ENCODE measurements around the gene IL25. TPM values are rescaled to one million over a fixed set of nuclear protein-coding genes. Genes with fewer than 3 reads are reported as not detected.

Gene IL25
- total RNA-seq, 4 donors from 2014 or later, result not detected

GRCh38 chr14:23401291-23401690 is 28.7 kb downstream of the IL25 start:
- H3K27ac ChIP-seq, result no peak overlapping the region
- no peak for DNase-seq
- H3K9me3 ChIP-seq, result no peaks in the 10 kb centered on the region
- no peaks in the 10 kb centered on the region for H3K4me1 ChIP-seq
- no peak for TF ChIP-seq POLR2A (IDR thresholded peaks at IDR 0.05)
- TF ChIP-seq CTCF (IDR thresholded peaks at IDR 0.05), result no peak
- no peak overlapping the region for H3K4me3 ChIP-seq
- H3K27me3 ChIP-seq, result no peaks in the 10 kb centered on the region
- H3K36me3 ChIP-seq, result no peaks in the 10 kb centered on the region

- TF ChIP-seq CTCF (IDR thresholded peaks at IDR 0.05) (no peak), POLR2A (IDR thresholded peaks at IDR 0.05) (no peak)
- no peaks in the 10 kb centered on the region for H3K27me3 ChIP-seq
- no peak for DNase-seq
- H3K9me3 ChIP-seq, result no peaks in the 10 kb centered on the region
- H3K27ac ChIP-seq, result no peak overlapping the region
- no peaks in the 10 kb centered on the region for H3K36me3 ChIP-seq
- no peak overlapping the region for H3K4me3 ChIP-seq
- no peaks in the 10 kb centered on the region for H3K4me1 ChIP-seq
Observed at GRCh38 chr14:23402296-23403138, 29.9 kb downstream of the IL25 start.

GRCh38 chr14:23403139-23403438 is 30.5 kb downstream of the IL25 start:
- Histone ChIP-seq H3K9me3 (no peaks in the 10 kb centered on the region), H3K36me3 (no peaks in the 10 kb centered on the region), H3K27me3 (no peaks in the 10 kb centered on the region), H3K27ac (no peak overlapping the region), H3K4me3 (no peak overlapping the region), H3K4me1 (no peaks in the 10 kb centered on the region)
- no peak for DNase-seq
- TF ChIP-seq CTCF (IDR thresholded peaks at IDR 0.05) (no peak), POLR2A (IDR thresholded peaks at IDR 0.05) (no peak)

- Histone ChIP-seq H3K36me3 (no peaks in the 10 kb centered on the region), H3K27me3 (no peaks in the 10 kb centered on the region), H3K9me3 (no peaks in the 10 kb centered on the region), H3K4me3 (no peak overlapping the region), H3K4me1 (no peaks in the 10 kb centered on the region), H3K27ac (no peak overlapping the region)
- DNase-seq, result no peak
- TF ChIP-seq POLR2A (IDR thresholded peaks at IDR 0.05) (no peak), CTCF (IDR thresholded peaks at IDR 0.05) (no peak)
Observed at GRCh38 chr14:23403908-23404307, 31.3 kb downstream of the IL25 start.

GRCh38 chr14:23404331-23404900 is 31.8 kb downstream of the IL25 start:
- TF ChIP-seq CTCF (IDR thresholded peaks at IDR 0.05) (no peak), POLR2A (IDR thresholded peaks at IDR 0.05) (no peak)
- no peak overlapping the region for H3K4me3 ChIP-seq

More at GRCh38 chr14:23404331-23404900, 31.8 kb downstream of the IL25 start:
- H3K27ac ChIP-seq, result no peak overlapping the region
- no peaks in the 10 kb centered on the region for H3K36me3 ChIP-seq
- no peaks in the 10 kb centered on the region for H3K4me1 ChIP-seq
- H3K27me3 ChIP-seq, result no peaks in the 10 kb centered on the region
- DNase-seq, result no peak
- H3K9me3 ChIP-seq, result no peaks in the 10 kb centered on the region

All from Peyer's patch (tissue), 4 donors.